M059J (cell line): ENCODE results near the gene PCDH9. TPM values are rescaled to one million over a fixed set of nuclear protein-coding genes. Genes with fewer than 3 reads are reported as not detected.

ENCODE experiments used
- DNase-seq: peaks from one replicate; pipeline ENCODE4 v3.0.0-alpha.2; 2012; ENCODE audit warnings: low read depth
- total RNA-seq: library from RNA; depleted of rRNA; stranded (reverse); fragments of >200 nt; shearing (Covaris generic); gene quantifications from 2 replicates; pipeline ENCODE4 v1.2.3, GENCODE V29; 2014

PCDH9 gene
- total RNA-seq, 1 experiment from 2014 or later = 0.05 TPM

DNA sequence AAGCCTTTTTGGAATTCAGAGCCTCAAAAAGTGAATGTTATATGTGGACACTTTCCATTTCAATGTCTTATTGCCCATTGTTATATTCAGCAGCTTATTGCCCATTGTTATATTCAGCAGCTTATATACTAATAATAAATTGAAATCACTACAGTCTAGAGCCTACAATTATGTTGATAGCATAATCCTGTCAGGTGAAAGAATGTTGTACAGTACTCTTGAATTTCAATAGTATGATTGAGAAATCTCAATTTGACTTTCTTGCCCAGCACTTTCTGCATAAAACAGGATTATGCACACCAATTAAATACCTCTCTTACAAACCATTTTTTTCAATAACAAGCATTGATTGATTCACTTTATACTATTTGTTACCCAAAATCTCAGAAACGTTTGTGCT, 260.8 kb downstream of the PCDH9 start:
- DNase-seq = no peak

DNA sequence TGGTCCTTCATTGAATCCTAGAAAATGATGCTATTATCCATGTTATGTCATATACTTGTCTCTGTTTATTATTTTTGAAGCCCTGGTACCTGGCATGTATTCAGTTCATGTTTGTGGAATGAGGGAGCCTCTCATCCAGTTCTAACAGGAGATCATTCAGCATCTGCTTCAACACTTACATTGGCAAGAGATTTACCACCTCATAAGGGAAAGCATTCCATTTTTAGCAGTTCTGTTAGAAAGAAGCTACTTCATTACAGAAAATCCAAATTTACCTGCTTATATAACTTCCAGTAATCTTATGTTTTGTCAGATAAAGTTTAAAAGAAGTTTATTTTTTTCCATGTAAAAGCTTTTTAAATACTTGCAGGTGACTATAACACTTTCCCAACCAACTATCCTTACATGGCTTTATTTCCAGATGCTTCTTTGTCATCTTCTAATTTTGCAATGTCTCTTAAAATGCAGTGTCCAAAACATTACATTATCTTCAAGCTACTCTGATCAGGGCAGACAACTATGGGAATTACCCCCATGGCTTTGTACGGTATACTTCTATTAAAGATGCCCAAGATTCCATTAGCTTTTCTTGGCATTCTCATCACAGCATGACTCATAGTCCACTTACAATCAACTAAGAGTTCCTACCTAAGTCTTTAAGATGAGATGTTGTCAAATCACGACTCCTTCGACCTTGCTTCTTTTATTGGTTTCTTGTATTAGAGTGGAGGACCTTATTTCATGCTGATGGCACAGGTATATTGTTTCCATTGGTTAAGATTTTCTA, 262.1 kb downstream of the PCDH9 start:
- no peak for DNase-seq

DNA sequence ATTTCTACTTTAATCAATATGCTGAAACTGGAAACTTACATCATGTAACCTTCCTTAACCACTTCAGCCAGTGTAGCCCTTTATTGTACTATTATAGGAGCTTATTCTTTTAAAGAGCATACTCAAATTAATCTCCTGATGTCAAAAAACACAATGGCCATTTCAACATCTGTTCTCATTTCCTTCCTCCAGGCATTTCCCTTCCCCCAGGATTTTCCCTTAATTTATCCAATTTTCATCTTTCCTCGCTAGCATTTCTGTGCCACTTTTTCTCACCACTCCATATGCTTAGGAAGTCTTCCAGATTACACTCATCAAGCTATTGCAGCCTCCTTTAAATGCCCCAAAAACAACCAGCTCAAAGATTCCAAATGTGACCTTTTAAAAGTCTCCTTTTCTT, 265.0 kb downstream of the PCDH9 start:
- DNase-seq = no peak

DNA sequence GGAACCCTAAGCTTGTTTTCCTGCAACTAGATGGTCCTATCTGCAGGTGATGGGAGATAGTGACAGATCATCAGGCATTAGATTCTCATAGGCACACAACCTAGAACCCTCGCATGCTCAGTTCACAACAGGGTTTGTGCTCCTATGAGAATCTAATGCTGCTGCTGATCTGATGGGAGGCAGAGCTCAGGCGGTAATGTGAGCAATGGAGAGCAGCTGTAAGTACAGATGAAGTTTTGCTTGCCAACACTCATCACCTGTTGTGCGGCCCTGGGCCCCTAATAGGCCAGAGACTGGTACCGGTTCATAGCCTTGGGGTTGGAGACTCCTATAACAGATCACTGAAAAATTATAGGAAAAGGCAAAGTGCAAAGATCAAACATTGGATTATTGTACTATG, 267.2 kb downstream of the PCDH9 start:
- no peak for DNase-seq

DNA sequence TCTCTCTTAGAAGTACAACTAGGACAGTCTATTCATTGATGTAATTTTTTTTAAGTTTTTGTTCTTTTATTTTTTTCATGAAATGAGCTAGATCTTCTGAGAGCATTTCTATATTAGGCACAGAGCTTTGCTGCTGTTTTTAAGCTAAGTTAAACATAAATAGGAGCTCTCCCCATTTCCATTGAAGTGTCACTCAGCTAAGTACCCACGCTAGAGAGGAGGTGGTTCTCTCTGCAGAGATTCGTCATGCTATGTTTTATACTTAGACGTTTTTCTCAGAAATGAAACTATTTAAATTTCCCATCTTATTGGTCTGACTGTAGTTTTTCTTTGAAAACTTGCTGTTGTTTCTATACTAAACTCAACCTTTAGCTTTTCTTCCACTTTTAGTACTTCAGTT, 271.5 kb downstream of the PCDH9 start:
- no peak for DNase-seq

DNA sequence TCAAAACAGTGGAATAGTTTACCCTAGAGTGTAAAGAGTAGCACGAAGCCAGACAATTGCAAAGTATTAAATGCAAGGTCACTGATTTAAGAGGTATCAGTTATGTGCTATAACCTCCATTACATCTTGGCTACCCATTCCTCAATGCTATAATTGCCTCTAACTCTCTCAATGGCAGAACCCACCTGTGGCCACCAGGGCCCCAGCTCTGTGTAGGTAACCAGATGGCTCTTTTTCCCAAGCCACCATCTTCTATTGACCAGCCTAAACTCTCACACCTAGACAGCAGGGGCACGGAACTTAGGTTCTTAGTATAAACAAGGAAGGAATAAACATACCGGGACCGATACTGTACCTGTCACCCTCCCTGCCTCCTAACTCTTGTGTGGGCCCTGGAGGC, 277.6 kb downstream of the PCDH9 start:
- no peak for DNase-seq

DNA sequence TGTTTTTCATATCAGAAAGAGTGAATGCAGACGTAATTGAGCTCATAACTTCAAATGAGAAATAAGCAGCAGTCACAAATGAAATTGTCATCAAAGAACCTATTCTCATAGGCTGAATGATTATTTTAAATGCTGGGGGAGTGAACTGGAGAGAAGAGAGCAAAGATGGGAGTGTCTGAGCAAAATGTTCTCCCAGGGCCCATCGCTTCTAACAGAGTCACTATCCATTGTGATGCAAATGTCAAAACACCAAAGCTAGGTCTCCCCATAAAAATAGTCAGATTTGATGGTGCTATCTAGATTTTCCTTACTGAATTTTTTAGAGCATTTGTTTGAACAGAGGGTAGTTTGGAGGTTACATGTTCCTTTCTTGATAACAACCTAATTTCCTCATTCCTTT, 278.7 kb downstream of the PCDH9 start:
- DNase-seq = no peak

DNA sequence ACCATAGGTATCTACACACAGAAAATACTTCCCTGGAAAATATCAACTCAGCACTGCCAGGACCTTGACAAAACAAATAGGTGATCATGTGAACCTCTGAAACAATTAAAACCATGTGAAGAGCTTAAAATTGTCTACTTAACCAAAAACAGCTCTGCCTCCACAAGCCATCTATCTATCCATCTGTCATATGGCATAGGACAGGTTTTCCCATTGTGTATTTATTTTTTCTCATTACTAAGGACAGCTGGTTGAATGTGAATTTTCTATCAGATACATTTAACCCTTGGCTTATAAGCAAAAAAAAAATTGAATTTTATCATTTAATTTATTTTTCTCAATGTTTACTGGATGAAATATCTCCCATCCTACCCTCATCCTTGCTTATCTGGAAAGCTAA, 279.5 kb downstream of the PCDH9 start:
- DNase-seq = no peak

DNA sequence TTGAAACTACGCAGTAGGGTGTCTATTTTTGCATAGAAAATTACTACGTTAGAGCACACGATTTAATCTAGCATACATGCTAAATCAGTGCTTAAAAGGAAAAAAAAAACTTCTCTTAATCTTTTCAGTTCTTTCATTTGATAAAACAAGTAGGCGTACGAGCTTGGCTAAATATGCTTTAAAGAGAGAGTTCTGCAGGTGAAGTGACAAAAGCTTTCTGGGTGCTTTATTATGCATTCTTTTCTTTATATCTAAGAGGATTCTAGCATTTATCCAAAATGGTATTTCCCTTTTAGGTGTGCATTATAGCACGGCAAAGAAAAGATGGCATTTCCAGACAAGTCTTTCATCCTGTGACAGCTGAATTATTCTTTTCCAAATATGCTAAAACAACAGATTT, 281.2 kb downstream of the PCDH9 start:
- DNase-seq = no peak

DNA sequence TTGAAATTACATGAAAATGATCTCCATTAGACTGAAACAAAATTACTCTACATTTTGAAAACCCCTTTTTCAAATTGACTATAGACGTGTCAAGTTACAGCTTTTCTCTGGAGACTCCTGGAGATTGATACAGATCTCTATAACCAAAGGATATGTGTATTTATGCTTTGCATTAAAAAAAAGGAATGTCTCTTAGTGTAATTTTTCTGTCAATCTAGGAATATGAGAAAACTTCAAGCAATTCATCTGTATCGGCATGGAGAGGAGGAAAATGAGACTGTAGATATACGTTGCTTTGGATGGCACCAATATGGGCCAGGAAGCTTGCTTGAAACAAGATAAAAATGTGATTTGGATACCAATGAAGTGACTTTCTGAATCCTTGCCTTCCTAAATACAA, 286.6 kb downstream of the PCDH9 start:
- no peak for DNase-seq

DNA sequence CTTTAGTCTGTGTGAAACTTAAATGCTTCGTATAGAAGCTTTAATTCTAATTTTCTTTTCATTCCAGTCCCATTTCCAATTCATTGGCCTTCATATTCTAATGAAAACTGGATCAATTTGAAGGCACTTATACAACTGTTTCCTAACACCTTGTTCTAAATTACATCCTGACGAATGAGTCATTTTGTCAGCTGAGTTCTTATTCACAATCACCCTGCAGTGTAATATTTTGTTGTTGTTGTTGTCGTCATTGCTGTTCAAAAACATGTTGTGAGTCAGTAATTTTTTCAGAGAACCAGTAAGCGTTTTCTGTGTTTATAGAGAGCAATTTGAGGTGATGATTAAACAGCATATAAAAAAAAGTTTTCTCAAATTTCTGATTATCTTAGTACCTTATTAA, 290.0 kb downstream of the PCDH9 start:
- DNase-seq = no peak

DNA sequence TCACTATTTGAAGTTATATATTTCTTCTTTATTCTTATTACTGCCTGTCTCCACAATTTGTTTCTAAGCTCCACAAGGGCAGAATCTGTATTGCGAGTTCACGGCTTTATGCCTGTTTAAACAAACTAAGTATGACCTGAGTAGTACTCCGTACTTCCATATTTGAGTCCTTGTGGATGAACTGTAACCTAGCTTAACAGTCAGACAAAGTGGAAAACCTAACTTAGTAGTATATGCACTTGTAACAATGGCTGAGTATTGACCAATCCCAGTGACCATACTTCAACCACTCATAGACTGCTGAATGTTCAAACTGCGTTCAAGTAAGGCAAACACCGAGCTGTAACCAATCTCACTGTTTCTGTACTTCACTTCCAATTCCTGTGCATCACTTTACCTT, 292.7 kb downstream of the PCDH9 start:
- no peak for DNase-seq

DNA sequence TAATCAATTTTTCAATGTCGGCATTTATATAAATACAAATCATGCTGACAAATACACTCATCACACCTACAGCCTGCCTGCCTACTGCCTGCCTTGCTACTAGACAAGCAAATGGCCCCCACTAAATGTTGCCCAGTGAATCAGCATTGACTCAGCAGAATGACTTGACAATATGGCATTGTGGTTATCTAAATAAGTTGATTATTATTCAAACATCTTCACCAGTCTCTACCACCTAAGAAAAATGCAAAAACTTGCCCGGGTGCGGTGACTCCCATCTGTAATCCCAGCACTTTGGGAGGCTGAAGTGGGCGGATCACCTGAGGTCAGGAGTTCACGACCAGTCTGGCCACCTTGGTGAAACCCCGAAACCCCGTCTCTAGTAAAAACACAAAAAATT, 296.1 kb downstream of the PCDH9 start:
- peak; percentile 49 for DNase-seq

DNA sequence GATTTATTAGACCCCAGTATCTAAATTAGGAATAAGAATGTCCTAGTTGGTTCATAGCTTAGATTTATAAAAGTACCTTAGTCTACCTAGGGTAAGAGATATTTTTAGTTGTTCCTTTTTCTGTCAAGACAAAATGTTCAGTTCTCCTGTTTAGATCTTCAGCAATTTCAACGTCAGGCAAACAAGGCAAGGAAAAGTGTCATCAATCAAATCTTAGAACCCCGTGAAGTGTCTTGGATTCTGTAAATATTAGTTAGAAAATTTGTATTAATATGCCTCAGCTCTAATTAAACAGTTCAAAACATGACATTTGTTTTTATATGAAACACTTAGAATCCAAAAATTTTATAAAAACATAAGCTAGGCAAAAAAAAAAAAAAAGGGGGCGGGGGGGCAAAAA, 296.6 kb downstream of the PCDH9 start:
- no peak for DNase-seq

DNA sequence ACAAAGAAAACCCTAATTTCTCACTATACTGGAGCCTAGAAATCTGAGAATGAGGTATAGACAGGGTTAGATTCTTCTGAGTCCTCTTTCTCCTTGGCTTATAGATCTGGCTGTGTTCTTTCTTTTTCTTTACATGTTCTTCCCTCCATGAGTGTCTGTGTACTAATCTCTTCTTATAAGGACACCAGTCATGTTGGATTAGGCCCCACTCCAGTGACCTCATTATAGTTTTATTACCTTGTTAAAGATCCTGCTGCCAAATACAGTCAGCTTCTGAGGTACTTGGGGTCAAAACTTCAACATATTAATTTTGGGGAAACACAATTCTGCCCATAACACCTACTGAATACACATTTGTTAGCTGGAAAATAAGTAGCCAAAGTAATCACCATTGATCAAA, 302.6 kb downstream of the PCDH9 start:
- no peak for DNase-seq

DNA sequence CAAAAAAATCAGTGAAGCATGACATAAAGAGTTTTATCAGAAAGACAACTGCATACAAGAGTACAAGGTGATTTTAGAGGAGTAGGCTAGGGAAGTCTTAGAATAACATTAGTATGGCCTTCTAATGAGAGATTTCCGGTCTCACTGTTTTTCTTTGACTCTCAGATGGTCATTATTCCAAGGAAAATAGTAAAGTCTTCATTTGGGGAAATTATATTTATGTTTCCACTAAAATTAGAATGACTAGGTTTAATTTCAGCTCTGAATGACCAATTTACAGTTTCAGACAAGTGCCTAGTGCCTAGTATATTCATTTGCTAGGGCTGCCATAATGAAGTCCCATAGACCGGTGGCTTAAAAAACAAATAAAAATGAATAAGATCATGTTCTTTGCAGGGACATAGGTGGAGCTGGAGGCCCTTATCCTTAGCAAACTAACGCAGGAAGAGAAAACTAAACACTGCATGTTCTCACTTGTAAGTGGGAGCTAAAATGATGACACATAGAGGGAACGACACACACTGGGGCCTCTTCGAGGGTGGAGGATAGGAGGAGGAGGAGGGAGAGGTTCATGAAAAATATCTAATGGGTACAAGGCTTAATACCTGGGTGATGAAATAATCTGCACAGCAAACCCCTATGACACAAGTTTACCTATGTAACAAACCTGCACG, 303.1 kb downstream of the PCDH9 start:
- DNase-seq = no peak

DNA sequence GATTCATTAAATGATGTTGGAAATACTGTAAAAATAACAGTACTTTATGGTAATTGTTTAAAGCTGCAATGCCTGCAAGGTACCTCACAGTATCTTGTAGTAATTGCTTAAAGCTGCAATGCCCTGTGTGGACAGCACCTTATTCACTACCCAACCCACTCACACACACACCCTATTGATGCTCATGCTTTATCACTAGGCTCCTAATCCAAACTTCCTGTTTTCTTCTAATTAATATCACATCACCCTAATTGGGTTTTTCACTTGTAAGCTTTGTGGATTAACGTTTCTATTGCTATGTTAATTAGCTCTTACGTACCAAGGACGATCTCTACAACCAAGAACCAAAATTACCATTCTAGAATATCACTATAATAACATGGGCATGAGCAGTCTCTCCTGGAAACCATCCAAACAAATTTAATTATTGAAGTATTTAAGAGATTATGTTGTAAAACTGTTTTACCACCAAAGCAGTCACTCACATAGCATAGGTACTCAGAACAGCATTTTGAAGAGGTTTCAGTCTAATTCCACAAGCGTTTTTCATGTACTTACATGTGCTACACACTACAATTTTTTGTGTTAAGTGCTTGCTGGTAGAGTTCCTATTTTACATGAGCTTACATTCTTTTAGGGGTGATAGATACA, 303.8 kb downstream of the PCDH9 start:
- no peak for DNase-seq

DNA sequence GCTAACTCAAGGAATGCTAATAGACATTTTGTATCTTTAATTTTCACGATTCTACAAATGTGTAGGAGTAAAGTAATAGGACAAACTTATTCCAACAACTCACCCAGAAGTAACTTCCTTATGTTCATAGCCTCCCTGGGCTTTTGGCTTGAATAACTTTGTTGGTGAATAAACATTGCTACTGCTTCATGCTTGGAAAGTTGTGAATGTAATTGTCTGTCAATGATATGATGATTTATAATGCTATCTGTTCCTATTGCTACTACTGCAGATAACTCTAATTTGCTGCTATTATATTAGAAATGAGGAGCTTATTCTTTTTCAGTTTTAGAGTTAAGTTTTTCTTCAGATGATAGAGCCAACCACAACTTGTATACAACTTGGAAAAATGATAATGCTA, 307.7 kb downstream of the PCDH9 start:
- DNase-seq = no peak

DNA sequence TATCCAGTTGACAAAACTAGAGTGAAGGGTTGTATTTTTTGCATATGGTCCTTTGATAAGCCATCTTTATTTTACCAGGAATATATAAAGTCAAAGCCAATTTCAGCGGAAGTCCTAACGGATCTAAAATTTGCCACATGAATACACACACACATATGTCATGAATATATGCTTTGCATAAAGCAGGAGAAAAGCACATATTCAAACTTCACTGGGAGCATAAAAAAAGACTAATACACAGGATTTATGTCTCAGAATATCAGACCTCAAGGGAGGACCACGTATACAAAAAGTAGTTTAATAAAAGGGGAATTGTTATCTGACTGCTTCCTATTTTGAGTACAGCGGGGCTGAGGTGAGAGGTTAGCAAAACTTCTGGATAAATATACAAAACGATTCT, 308.7 kb downstream of the PCDH9 start:
- no peak for DNase-seq

DNA sequence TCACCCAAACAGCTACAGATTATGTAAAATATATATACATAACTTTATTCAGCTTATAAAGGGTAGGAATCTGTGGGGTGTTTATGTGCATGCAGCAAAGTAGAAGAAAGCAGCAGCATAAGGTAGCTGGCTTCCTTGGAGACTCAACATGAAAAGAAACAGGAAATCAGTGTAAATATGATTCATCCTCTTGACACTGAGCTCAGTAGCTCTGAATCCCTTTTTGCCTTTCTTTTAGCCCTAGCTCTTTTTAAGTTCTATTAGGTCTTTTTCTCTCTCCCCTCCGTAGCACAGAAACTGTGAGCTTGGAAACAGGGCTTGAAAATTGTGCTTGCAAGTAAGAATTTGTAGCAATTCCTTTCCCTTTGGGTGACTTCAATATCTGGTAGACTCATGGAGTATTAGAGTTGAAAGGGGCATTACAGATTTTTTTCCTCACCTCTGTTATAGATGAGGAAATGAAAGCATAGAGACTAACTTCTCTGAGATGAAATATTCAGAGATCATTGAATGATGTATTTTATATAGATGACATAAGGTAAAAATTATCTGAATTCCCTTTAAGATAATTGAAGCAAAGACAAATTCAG, 314.4 kb downstream of the PCDH9 start:
- no peak for DNase-seq

DNA sequence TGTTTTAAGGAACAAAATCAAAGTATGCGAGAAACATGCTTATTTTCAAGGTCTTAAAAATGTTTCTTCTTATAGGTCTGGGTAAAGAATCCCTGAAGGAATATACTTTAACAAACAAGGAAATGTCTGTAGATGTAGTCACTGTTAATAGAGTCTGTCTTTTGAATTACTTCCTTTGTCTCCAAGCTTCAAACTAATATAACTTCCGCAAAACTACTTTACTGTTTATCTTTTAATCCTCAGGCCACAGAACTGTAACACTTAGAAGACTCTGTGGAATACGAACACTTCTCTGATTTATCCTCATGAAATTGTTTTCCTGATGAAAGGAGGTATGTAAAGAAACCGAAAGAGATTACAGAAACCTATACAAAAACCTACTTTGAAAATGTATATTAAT, 316.0 kb downstream of the PCDH9 start:
- no peak for DNase-seq

DNA sequence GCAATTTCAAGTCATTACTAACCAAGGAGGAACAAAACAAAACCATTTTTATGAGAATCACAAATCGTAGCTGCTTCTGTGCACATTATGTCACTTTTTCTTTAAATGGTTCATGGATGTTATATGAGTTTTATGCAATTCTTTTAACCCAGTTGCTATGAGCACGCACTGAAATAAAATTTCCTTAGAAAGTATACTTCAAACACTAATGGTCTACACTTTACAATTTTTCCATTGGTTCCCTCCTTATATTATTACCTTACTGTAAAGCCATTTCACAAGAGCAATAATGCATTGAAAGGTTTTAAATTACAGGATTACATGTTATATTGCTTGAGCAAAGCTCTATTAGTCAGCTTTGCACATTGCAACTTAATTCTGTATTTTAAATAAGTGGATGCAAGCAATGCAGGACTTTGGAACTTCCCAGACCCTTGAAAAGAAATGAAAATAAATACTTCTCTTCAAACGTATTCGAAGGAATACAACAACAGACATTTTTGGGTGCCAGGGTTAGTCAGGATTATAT, 318.7 kb downstream of the PCDH9 start:
- DNase-seq = no peak

DNA sequence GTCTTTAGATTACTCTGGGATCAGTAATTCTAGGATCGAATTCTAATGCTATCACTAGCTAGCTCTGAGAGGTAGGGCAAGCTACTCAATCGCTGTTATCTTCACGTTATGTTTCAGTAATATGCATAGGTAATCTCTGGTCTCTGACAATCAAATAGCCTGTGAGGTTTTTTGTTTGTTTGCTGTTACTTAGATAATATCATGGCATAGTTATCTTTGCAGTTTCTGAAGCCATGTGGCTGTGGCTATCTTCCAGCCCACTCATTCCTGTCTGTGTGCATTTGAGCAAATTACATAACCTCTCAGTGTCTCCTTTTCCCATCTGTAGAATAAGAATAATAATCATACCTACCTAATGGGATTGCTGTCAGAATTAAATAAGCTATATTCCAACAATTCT, 330.2 kb downstream of the PCDH9 start:
- DNase-seq = no peak
